Colonic mucosa (tissue), 4 donors: ENCODE measurements around the gene DYSF. TPM values are rescaled to one million over a fixed set of nuclear protein-coding genes. Genes with fewer than 3 reads are reported as not detected.
"Not testable (repeated sequence)": the region's sequence is repeated elsewhere in the genome, so short reads cannot be mapped to it uniquely, and the experiment has no call there.

Source experiments
- DNase-seq: peaks from one replicate; pipeline ENCODE4 v3.0.0-alpha.2; 2020
- H3K27ac ChIP-seq: fragments of 200-600 bp; one replicate; pipeline ENCODE4 v1.8.0; 2021
- H3K27me3 ChIP-seq: fragments of 200-600 bp; one replicate; pipeline ENCODE4 v1.8.0; 2021
- H3K36me3 ChIP-seq: fragments of 200-600 bp; one replicate; pipeline ENCODE4 v1.8.0; 2021
- H3K4me1 ChIP-seq: fragments of 200-600 bp; one replicate; pipeline ENCODE4 v1.8.0; 2021; ENCODE audit warnings: mild to moderate bottlenecking
- H3K4me3 ChIP-seq: fragments of 200-600 bp; one replicate; pipeline ENCODE4 v1.8.0; 2021
- H3K9ac ChIP-seq, 2 donors: one replicate each; pipeline ENCODE4 v1.7.0; 2013; ENCODE audit warnings: control low read depth in 2 of 2, low read depth in 2 of 2, low read length in 2 of 2
- H3K9me3 ChIP-seq: fragments of 200-600 bp; one replicate; pipeline ENCODE4 v1.8.0; 2021
- intact Hi-C: fragments of 100-400 bp; cut with DNase I; formaldehyde crosslinking; loops from one replicate; pipeline ENCODE4 v1.14.1; 2022
- total RNA-seq, 2 donors: library from RNA; stranded (reverse); fragmentation: NEBNext Ultra II Directional in 1 of 2; extraction: Animal tissue kit (Norgen Biotek cat#: 25700) in 1 of 2; gene quantifications; one replicate each; pipeline ENCODE4 v1.2.1, GENCODE V29; 2021
- TF ChIP-seq, protein P1 (sequence below): fragments of 200-600 bp; IDR thresholded peaks from one replicate; pipeline ENCODE4 v1.8.0; 2022; ENCODE audit warnings: antibody characterized with exemption, mild to moderate bottlenecking
- donor health status: healthy.
- donor health status: DM: no; HTN: no; CAD: no.
- donor health status: DM: no; HTN: no; CAD: no.

The DYSF gene
- total RNA-seq, 2 donors from 2014 or later = 2.4 to 7.5 TPM

DNA sequence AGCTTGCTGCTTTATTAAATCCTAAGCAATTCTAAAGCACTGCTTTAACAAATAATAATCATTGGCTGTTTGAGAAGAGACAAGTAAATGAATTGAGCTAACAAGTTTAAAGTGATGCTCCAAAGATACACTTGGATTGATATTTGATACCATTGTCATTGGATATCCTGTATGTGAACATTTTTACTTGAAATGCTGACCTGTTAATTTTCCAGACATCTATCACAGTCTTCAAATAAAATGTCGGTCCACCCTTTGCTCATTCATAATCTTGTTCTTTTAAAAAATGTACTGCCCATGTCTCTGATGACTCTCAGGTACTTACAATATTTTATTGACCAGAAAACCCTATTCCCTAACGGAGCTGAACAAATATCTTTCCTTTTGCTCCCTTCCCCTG is 202.1 kb downstream of the DYSF start:
- Histone ChIP-seq H3K9ac (no peak overlapping the region), H3K27me3 (no peaks in the 10 kb centered on the region), H3K9me3 (no peaks in the 10 kb centered on the region), H3K4me3 (no peak overlapping the region), H3K36me3 (no peaks in the 10 kb centered on the region), H3K27ac (no peak overlapping the region), H3K4me1 (no peaks in the 10 kb centered on the region)
- DNase-seq = no peak
- intact Hi-C loops = no loop called here
- TF ChIP-seq, protein P1, sequence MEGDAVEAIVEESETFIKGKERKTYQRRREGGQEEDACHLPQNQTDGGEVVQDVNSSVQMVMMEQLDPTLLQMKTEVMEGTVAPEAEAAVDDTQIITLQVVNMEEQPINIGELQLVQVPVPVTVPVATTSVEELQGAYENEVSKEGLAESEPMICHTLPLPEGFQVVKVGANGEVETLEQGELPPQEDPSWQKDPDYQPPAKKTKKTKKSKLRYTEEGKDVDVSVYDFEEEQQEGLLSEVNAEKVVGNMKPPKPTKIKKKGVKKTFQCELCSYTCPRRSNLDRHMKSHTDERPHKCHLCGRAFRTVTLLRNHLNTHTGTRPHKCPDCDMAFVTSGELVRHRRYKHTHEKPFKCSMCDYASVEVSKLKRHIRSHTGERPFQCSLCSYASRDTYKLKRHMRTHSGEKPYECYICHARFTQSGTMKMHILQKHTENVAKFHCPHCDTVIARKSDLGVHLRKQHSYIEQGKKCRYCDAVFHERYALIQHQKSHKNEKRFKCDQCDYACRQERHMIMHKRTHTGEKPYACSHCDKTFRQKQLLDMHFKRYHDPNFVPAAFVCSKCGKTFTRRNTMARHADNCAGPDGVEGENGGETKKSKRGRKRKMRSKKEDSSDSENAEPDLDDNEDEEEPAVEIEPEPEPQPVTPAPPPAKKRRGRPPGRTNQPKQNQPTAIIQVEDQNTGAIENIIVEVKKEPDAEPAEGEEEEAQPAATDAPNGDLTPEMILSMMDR = no peak

DNA sequence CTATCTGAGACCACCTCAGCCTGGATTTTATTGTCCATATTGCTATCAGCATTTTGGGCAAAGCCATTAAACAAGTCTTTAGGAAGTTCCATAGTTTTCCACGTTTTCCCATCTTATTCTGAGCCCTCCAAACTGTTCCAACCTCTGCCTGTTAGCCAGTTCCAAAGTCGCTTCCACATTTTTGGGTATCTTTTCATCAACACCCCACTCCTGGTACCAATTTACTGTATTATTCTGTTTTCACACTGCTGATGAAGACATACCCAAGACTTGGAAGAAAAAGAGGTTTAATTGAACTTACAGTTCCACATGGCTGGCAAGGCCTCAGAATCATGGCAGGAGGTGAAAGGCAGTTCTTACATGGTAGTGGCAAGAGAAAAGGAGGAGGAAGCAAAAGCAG is 204.9 kb downstream of the DYSF start:
- H3K9me3 ChIP-seq, H3K27me3 ChIP-seq, H3K9ac ChIP-seq, DNase-seq, H3K27ac ChIP-seq, H3K36me3 ChIP-seq, H3K4me3 ChIP-seq, intact Hi-C loops, H3K4me1 ChIP-seq: not testable (repeated sequence)

DNA sequence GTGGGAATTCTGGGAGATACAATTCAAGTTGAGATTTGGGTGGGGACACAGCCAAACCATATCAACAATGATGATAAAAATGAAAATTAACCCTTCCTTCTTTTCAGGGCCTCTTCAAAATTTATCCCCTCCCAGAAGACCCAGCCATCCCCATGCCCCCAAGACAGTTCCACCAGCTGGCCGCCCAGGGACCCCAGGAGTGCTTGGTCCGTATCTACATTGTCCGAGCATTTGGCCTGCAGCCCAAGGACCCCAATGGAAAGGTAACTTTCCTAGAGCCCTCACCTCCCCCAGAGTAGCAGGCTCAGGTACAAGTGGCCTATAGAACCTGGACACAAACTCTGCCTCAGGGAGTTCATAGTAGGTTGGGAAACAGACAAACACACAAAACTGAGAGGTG is 205.4 kb downstream of the DYSF start:
- Histone ChIP-seq H3K9ac (no peak overlapping the region), H3K27me3 (no peaks in the 10 kb centered on the region), H3K4me1 (no peaks in the 10 kb centered on the region), H3K36me3 (no peaks in the 10 kb centered on the region), H3K9me3 (no peaks in the 10 kb centered on the region), H3K27ac (no peak overlapping the region), H3K4me3 (no peak overlapping the region)
- DNase-seq = no peak
- TF ChIP-seq, protein P1 = no peak
- intact Hi-C loops = no loop called here

DNA sequence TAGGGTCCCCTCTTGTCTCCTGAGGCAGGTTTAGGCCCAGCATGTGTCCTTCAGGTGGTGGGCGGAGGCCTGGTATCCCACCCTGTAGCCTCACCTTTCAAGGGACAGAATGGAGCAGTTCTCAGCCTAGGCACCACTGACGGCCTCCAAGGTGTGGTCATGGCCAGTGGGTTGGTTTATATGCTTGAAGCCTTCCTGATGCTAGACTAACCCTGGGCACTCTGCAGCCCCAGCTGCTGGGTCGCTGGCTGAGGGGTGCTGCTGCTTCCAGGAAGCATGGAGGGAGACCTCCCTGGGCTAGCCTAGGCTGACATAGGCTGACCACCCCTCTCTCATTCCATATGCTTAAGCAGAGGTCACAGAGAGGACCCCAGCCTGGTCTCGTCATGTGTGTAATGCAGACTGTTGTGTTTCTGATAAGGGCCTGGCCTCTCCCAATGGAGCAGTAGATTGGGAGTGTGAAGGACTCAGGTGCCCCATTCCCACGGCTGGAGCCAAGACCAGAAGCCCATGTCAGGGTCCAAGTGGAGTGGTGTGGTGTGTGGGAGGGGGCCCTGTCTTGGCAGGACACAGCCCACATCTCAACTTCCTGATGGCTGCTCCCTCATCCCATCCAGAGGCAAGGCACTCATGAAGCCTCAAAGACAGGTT is 206.6 kb downstream of the DYSF start:
- TF ChIP-seq, protein P1 = no peak
- Histone ChIP-seq H3K27ac (no peak overlapping the region), H3K27me3 (no peaks in the 10 kb centered on the region), H3K9me3 (no peaks in the 10 kb centered on the region), H3K9ac (no peak overlapping the region), H3K4me1 (no peaks in the 10 kb centered on the region), H3K36me3 (no peaks in the 10 kb centered on the region), H3K4me3 (no peak overlapping the region)
- DNase-seq = no peak
- intact Hi-C loops = no loop called here

DNA sequence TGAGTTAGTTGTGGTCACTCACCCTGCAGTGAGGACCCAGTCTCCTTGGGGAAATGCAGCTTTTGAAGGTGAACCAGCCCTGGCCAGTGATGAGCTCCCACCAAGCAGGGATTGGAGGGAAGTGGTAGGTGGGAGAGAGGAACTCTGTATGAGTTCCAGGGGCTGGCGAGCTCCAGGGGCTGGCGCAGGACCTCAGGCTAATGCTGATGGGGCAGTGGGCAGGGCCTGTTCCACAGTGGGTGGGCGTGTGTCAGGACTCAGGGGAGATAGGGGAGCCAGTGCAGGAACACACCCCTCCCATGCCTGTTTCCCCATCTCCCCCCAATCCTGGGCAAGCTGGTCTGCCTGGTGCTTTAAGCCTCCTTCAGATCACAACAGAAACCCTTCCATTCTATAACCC is 208.4 kb downstream of the DYSF start:
- no peak overlapping the region for H3K9ac ChIP-seq
- no peaks in the 10 kb centered on the region for H3K36me3 ChIP-seq
- no peaks in the 10 kb centered on the region for H3K27me3 ChIP-seq
- no peaks in the 10 kb centered on the region for H3K9me3 ChIP-seq
- TF ChIP-seq, protein P1 = no peak
- intact Hi-C loops = no loop called here
- no peak overlapping the region for H3K27ac ChIP-seq
- H3K4me1 ChIP-seq = no peaks in the 10 kb centered on the region
- no peak for DNase-seq
- no peak overlapping the region for H3K4me3 ChIP-seq

DNA sequence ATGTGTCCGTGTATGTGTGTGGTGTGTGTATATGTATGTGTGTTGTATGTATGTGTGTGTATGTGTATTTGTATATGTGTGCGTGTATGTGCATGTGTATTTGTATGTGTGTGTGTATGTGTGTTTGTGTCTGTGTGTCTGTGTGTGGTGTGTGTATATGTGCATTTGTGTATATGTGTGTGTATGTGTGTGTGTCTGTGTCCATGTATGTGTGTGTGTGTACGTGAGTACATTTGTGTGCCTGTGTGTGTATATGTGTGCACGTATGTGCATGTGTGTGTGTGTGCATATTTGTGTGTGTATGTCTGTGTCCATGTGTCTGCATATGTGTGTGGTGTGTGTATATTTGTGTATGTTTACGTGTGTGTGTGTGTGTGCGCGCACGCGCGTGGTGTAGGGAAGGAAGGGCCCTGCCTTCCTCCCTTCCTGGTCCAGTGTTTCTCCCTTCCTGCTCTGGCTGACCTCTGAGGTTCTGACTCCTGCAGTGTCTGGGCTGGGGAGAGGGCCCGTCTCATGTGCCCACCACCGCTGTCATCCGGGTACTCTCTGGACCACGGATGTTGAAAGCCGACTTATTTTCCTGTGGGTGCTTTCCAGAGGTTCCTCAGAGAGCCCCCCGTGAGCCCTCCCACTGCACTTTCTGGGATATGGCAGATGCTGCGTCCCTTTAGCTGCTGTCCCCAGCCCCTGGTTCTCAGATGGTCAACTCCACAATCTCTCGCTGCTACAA is 209.5 kb downstream of the DYSF start:
- Histone ChIP-seq H3K9ac (no peak overlapping the region), H3K27me3 (no peaks in the 10 kb centered on the region), H3K9me3 (no peaks in the 10 kb centered on the region), H3K36me3 (no peaks in the 10 kb centered on the region), H3K27ac (no peak overlapping the region), H3K4me1 (no peaks in the 10 kb centered on the region), H3K4me3 (no peak overlapping the region)
- TF ChIP-seq, protein P1 = no peak
- intact Hi-C loops = no loop called here
- DNase-seq = no peak
